Measurements from ENCODE around the gene CDH23.

The CDH23 gene

DNA sequence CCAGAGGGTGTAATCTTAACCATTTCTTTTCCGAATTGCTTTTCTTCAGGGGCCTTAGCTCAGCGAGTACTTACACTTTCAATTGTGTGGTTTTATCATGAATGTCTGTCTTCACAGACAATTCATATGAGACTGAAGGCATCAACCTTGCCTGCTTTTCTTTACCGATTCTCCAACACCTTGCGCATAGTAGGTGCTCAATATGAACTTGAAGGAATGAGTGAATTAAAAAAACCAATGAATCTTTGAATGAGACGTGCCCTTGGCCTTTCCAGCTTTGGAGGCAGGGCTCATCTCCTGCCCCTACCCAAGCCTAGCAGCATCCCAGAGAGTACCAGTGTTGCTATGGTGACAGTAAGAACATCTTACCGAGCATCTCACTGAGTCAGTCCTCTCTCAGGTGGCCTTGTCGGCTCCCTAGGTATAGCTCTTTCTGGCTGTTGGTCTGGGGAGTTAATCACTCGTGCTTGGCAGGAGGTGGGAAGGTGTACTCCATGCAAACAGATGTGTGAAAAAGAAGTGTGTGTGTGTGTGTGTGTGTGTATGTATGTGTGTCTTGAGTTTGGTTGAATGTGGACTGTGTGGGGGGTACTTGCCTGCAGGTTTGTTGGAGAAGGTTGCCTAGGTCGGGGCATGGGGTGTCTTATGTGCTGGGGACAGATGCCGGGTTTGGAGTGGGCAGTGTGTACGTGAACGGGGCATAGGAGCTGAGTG, 215.1 kb downstream of the CDH23 start:
- no peak for DNase-seq

DNA sequence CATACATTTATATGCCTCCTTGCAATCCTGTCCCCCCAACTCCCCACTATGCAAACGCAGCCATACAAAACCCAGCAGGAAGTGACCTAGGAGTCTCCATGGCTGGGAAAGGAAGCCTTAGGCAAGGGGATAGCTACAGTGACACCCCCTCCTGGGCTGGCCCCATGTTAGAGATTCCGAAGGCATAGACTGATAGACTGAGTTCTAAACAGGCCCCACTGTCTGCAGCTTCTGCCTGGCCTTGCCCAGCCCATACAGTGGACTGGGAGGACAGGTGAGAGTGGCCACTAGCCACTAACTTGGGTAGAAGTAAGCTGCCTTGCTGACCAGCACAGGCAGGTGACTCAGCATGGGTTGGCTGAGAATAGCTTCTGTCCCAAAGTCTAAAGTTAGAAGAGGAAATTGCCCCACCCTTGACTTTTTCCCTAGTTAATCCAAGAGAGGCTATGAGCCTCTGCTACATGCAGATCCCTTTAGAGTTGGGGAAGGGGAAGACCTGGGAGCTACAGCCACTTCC, 216.6 kb downstream of the CDH23 start:
- no peak for DNase-seq

DNA sequence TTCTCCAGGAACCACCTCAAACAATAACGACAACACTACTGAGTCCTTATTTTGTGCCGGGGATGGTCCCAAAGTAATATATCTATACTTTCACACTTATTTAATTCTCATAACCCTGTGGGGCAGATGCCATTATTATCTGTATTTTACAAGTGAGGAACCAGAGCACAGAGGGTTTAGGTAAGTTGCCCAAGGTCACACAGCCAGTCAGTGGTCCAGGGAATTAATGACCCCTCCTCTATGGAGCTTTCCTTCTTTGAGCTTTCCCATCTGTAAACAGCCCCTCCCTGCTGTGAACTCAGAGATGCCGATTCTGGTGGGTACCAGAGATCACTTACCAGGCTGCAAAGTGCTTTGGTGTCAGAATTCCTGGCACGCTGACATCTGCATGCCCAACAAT, 217.2 kb downstream of the CDH23 start:
- no peak for DNase-seq

DNA sequence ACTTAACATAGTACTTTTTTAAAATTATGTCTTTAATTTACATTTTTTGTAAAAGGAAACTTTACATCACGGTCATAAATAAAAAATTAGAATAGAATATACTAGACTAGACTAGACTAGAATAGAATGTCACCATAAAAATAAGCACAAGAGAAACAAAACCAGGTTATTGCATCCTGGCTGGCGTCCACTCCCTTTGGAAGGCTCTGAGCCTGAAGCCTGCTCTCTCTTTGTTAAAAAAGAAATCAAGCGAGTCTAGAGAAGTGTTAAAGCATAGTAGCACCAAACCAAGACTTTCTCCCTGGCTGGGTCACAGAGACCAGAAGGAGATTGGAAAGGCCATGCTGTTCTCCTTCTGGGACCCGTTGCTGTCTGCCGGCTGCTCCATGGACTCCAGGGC, 218.2 kb downstream of the CDH23 start:
- DNase-seq: no peak

DNA sequence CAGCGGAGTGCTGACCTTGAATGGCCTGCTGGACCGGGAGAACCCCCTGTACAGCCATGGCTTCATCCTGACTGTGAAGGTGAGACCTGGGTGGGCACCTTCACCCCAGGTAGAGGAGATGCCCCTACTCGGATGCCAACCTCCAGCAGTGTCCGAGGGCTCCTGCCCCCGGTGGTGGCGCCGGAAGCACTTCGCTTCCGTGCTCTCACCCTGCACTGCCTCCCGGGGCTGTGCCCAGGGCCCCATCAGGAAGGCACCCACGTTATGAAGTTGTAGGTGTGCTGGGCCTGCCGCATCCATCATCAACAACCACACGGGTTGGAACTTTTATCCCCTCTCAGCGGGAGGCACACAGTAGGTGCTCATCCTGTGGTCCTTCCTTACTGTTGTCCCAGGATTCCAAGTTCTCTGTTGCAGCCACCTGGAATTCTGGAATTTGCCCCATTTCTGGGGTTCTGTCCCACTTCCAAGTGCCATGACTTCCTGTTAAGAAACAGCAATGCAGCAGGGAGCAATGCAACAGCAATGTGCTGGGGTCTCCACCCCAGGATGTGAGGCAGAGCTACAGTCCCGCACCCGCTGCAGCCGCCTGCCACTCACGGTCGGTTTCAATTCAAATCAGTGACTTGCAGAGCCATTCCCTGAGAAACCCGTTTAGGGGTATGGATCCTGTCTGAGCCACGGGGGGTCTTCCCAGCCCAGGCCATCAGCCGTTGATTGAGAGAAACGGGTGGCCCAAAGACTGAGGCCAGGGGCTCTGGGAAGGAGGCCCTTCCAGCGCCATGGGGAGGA, 219.0 kb downstream of the CDH23 start:
- no peak for DNase-seq

DNA sequence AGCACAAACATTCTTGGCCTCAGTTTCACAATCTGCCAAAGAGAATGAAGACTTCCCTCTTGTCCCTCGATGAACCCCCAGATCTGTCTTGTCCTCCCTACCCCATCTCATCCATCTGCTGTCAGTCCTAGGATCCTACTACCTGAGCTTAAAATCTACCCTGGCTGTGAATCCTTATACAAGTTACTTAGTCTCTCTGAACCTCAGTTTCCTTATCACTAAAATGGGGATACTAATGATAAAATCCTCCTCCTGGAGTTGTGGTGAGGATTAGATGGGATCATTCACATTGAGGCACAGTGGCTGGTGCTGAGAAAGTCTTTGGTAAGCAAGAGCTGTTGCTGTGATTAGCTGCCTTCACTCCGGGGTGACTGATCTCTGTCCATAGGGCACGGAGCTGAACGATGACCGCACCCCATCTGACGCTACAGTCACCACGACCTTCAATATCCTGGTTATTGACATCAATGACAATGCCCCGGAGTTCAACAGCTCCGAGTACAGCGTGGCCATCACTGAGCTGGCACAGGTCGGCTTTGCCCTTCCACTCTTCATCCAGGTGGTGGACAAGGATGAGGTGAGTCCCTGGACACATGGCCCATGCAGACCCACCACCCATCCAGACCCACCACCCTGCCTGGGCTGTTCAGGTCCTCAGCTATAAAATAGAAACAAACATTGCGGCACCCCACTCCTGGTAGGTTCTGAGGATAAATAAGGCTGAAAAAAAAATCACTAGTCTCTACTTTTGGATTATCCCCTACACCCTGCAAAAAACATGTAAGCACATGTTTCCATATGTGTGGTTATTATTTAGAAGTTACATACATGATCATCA, 220.3 kb downstream of the CDH23 start:
- no peak for DNase-seq

DNA sequence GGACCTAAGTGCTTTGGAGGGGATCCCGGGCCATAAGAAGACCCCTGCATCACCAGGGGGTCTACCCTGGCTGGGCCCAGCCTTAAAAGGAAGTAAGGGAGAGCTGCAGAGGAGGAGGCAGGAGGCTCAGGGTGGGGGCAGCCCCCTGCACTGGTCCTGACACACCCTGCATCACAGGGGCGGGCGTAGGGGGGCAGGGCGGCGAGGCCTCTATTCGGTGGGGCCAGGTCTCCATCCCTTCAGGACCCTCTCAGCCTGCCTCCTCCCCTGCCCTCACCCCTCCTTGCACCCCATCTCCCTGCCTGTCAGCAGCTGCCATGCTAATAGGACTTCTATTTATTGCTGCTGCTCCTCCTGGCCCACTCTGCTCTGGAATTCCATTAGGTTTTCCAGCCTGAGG, 221.5 kb downstream of the CDH23 start:
- DNase-seq: no peak

DNA sequence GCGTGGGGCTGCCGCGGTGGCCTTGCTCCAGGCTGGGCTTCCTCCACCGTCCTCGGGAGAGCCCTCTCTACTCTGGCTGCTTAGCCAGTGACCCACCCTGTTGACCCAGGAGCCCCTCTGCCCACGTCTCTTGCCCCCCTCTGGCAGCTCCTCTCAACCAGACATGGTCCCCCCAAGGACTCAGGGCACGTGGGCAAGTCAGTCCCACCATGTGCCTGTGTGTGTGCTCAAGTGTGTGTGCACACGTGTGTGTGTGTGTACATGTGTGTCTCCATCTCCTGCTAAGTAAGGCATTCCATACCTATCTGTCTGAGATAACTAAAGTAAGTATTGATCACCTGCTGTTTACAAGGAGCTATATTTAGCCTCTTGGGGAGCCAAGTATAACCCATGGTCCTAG, 221.9 kb downstream of the CDH23 start:
- no peak for DNase-seq

DNA sequence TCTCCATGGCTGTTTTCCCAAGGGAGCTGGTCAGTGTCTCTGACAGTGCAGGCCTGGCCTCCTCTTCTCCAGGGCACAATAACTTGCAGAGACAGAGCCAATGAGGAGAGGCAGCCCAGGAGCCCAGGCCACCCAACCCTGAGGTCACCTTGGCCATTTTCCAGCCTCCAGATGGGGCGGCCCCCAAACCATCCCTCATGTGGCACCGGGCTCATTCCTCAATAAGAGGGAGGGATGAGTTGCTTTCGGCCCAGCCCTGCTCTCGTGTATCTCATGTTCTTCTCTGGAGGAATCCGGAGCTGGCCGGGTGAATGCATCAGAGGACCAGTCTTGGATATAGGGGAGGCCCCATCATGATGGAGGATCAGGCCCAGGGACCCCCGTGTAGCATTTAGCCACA, 223.9 kb downstream of the CDH23 start:
- no peak for DNase-seq

DNA sequence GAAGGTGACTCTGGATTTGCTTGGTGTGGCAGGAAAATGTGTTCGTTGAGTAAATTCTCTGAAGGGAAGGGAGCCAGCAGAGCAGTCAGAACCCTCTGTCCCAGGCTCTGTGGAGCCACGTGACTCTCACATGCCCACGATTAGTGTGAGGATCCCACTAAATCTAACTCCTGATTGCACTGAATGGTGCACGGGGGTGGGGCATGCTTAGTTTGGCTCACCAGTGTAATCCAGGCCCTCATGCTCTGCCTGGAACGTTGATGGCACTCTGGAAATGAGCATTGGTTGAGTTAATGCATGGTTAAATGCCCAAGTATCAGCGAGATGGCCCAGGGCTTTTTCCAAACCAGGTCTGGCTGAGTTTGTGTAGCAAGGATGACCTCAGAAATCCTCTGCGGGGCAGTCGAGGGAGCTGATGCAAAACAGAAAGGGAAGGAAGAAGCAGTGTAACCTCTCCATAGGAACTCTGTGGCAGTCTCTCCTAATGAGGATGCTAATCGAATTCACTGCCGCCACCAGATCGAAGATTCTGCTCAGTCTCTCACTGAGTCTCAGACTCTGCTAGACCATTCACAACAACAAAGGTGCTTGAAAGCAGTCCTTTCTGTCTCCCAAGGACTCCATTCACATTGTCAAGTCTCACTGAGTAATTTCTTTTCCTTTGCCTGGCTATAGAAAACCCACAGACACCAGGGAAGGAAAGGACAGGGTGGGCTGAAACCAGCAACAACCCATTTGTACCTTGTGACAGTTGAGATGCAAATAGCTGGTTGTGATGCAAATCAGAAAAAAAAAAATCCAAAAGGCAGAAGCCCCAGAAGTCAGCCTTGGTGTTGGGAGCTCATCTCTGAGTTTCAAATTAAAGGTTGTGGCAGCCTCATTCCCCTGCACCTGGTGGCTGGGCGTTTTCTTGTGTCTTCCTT, 224.8 kb downstream of the CDH23 start:
- no peak for DNase-seq

DNA sequence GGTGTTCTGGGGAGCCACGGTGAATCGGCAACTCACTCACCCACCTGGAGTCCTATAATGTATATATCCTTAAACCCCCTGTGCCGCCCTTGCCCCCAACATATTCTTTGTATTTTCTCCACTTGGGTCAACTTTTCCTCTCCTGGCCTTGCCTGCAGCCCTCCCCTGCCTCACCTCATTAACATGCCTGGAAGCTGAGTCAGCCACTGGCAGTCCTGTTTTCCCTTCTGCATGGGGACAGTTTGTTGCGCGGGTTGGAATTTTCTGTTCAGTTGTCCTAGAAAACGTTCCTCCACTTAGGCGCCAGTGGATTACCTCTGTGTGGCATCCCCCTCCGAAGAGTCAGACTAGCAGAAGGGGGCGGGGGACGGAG, 225.4 kb downstream of the CDH23 start:
- DNase-seq: no peak

DNA sequence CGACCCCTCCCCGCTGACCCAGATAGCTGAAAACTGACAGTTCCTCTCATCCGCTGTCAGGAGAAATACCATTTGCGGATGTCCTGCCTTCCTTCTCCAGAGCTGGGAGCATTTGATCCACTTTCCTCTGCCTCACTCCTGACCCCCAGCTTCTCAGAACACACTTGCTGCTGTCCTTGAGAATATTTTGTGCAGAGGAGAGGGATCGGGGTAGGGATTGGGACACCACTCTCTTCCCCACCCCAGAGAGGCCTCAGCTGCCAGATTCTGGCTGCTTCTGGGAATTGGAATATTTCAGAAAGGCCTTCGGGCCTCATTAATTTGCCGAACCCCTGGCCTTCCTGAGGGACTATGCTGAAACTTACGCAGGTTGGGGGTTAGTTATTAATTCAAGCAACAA, 225.9 kb downstream of the CDH23 start:
- no peak for DNase-seq

DNA sequence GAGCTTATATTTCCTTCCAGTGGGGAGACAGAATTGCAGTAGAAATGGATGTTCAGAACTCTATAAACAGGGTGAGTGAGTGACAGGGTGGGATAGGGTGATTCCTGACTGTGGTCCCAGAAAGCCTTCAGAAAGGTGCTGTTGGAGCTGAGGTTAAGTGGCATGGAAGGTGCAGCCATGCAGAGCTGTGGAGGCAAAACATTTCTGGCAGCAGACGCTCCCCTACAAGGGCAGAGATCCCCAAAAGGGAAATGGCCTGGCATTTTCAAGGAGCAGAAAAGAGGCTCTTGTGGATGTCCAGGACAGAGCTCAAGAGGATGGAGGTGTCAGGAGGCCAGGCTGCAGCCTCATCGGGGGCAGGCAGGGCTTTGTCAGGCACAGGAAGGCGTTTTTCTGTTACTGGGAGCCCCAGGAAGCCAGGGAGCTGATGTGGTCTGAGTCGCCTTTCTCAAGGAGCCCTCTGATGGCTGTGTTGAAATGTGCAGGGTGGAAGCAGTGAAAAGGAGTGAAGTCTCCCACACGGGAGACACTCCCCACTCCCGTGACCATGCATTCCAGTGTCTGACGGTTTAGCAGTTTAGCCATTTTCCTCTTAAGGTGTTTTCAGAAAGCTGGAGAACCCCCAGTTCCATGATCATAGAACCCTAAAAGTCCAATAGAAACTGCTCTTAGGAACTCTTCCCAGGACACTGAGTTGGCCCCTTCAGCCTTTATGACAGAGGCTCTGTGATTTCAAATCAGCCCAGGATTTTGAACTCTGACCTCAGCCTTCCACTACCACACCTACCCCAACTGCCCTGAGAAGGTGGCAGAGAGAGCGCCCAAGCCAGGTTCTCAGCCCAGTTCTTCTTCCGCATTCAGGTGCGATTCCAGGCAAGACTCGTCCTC, 226.6 kb downstream of the CDH23 start:
- DNase-seq: no peak

DNA sequence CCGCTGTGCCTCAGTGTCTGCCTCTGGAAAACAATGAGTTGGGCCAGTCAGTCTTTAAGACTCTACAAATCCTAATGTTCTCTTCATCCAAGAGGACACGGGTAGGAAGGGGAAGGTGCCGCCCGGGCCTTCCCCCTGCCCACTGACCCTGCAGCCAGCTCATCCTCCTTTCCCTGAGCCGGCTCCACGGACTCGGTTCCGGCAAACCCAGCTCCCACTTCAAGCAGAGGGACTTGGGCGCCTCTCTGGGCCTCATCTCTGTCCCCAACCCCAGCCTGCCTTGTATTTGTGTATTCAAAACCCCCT, 227.2 kb downstream of the CDH23 start:
- no peak for DNase-seq

DNA sequence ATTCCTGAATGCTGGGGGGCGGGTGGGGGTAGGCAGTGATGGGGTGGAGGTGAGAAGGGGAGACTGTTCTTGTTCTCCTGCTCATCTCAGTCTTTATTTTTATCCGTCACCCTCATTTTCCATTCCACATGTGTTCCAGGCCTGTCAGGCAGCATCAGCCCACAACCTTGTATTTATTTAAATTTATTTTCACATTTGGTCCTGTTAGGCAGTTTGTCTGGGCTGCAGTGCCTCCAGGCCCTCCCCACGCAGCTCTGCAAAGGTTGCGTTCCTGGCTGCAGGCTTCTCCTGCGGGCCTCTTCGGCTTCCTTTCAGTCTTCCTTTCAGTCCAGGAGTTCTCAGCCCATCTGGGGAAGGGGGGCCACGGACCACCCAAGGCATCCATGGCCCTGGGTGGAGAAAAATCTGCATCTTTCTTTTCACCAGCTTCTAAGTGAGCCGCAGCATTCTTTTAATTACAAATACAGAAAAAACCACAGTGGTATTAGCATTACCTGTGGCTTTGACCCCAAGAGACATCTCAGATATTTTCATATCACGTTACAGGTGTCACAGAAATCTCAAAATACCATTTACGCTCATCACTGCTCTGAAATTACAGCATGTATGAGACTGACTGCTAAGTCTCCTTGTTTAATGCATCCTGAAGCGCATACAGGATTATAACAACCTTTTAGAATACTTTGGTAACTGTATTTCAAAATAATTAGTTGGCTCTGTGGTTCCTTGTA, 228.9 kb downstream of the CDH23 start:
- DNase-seq: no peak

DNA sequence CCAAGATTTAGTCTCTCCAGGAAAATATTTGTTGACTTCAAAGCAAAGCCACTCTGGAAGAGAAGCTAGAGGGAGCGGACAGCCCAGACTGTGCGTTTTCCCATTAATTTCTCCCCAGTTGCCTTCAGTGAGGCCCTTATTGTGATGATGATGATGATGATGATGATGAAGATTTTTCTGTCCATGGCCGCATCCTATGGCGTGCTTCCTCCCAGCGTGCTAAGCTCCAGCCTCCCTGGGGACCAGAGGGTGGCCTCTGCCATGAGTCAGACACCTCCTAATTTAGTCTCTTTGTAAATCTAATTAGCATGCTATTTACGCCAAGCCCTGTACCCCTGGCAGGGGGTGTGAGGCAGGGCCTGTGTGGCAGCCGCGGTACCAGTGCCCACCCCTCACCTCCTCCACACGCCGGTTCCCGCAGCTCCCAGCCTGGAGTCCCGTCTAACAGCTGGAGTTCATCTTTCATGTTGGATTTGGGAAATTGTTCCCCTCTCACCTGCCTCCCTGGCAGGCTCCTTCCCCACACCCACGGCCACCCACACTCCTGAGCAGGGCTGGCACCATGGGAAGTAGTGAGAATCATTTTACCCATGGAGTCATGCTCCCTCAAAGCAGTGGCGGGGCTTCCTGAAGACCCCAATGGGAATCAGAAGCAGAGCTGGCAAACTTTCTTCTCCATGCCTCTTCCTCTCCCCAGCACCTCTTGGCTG, 230.7 kb downstream of the CDH23 start:
- DNase-seq: no peak

DNA sequence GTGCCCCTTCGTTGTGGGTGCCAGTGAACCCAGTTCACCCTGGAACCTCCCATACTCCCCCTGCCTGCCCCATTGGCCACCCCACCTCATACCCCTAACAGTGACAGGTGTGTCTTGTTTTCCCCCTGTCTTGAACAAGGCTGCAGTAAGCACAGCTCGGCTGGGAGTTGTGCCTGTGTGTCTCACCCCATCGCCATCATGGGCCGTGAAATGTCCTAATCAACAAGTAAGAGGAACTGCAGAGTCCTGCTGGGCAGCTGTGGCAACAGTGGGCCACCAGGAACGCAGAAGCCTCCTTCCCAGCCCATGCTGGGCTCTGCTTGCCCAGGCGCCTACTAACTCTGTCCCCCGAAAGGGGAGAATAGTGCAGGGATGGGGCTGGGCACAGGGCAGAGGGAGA, 231.2 kb downstream of the CDH23 start:
- DNase-seq: no peak

DNA sequence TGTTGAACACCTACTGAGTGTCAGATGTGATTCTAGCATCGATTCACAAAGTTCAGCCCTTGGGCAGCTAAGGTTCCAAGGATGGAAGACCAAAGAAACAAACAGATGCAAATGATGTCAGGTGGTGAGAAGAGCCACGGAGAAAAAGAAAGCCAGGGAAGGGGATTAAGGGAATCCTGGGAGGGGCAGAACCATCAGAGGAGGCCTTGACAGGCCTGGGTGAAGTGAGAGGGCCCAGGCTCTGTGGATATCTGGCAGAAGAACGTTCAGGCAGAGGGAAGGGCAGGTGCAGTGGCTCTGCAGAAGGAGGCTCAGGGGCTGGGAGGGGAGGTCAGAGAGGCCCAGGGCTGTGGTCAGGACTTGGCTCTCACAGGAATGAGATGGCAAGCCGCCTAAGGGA, 232.4 kb downstream of the CDH23 start:
- DNase-seq: no peak

DNA sequence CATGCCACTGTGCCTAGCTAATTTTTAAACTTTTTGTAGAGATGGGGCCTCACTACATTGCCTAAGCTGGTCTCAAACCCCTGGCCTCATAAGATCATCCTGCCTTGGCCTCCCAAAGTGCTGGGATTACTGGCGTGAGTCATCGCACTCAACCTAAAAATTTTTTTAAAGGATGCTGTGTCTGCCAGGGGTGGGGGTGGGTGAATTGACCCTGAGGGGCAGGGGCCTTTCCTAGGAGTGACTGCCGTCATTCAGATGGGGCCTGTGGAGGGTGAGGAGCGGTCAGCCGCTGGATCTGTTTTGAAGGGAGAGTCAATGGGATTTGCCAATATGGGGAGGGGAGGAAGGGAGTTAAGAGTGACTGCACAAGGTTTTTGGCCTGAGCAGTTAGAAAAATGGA, 233.4 kb downstream of the CDH23 start:
- DNase-seq: no peak
